HG03575 (cell line): ENCODE results near the gene PAIP1.
"Not testable (repeated sequence)": the region's sequence is repeated elsewhere in the genome, so short reads cannot be mapped to it uniquely, and the experiment has no call there.

ENCODE experiments used
- ATAC-seq: cut with Tn5 transposase; IDR thresholded peaks from one replicate; pipeline ENCODE4 v1.9.1; 2021; ENCODE audit not compliant: unreplicated experiment, insufficient number of reproducible peaks, low FRiP score; ENCODE audit errors: extremely low read depth

PAIP1 gene

DNA sequence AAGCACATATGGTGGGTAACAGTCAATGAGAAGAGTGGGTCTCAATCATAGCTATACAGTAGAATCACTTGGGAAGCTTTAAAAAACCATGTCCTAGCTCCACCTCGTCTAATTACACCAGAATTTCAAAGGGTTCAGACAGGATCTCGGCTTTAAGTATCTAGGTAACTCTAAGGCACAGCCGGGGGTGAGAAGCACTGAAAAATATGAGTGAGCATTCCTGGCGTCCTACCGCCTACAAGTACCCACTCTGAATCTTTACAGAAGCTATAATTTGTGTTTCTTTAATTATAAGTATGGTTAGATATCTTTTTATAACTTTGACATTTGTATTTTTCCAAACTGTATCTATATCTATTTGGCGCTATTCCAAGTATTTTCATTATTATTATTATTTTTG lies 16.1 kb downstream of the PAIP1 start:
- ATAC-seq: no peak

DNA sequence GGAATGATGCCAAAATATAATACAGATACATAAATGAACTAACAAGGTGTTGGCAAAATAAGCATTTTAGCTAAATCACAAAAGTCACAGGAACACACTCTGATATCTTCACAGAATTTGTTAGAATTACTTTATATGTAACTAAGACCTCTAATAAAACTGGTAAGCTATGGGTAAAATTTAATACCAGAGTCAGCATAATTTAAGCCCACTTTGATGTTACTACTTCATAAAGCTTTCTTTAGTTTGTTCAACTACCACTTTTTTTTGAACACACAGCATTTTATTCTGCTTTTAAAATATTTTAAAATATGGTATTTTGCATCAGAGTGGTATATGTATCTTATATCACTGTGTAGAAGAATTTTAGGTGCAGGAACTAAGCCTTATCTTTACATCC lies 19.9 kb downstream of the PAIP1 start:
- no peak for ATAC-seq

DNA sequence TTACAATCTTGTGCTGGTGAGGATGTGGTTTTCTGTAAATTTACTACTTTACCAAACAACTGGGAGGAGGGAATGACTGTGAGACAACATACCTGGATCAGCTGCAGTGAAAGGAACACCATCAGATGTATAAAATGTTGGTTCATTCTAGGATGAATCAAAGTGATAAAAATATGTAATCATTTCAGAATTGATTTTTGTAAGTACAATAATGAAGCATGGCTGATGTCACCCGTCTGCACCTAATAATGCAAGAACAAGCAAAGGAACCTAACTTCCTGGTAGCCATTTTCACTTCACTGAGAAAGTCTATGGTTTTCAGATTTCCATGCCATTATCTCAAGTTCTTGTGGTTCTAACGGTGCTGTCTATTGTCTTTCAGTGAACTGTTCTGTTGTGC lies 23.2 kb downstream of the PAIP1 start:
- no peak for ATAC-seq

DNA sequence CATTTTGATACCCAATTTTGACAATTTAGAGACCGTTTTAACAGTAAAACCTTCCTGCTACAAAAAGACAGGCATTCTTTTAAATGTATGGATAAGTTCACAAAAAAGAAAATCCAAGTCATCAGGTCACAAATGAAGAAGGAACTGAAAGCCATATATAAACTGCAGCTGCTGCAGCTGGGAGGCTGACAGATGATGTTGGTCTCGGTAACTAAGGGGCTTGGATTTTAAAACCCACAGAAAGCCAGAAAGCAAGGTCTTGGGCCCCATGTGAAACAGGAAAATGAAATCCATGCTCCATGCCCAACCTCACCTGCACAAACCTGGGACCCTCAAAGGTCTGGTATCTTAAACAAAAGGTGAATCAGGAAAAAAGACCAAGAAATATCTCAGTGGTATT lies 26.2 kb downstream of the PAIP1 start:
- no peak for ATAC-seq

DNA sequence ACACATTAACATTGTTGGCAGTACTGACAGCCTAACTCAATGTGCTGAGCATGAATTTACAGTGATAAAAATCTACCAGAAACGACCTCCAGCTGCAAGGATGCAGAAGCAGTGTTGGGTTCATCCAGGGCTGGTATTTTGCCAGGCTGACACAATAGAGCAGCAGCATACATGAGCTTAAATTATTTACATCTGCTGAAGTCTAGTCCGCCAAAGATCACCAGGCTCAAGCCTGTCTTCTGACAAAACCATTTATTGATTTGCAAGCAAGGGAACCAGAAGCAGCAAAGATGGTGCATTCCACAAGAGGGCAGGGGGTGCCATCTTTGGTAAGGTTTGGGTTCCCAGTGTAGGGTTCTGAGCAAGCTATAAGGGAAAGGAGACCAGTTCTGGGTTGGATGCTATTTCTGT lies 33.2 kb downstream of the PAIP1 start:
- ATAC-seq: no peak

DNA sequence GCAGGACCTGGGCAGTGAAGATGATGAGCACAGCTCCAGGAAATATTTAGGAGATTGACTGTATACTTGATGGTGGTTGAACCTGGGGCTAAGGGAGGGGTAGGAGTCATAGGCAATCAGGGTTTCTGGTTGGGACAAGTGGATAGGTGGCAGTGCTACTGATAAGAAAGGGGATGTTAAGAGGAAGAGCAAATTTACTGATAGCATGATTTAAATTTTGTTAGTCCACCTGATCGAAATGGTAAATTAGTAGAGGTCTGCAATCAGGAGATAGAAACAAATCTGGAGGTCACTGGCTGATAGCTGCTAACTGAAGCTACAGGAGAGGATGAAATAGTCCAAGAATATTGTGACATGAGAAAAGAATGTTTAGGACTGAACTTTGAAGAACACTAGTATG lies 36.3 kb downstream of the PAIP1 start:
- no peak for ATAC-seq

DNA sequence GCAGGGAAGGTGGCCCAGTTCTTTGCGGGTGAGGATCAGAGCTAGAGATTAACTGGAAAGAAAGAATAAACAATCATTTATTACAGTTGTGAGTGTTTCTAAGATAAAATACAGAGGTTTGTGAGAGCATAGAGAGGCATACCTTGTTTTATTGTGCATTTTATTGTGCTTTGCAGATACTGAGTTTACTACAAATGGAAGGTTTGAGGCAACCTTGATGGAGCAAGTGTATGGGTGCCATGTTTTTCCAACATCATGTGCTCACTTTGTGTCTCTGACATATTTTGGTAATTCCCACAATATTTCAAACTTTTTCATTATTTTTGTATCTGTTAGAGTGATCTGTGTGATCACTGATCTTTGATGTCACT lies 41.2 kb downstream of the PAIP1 start:
- ATAC-seq: no peak

DNA sequence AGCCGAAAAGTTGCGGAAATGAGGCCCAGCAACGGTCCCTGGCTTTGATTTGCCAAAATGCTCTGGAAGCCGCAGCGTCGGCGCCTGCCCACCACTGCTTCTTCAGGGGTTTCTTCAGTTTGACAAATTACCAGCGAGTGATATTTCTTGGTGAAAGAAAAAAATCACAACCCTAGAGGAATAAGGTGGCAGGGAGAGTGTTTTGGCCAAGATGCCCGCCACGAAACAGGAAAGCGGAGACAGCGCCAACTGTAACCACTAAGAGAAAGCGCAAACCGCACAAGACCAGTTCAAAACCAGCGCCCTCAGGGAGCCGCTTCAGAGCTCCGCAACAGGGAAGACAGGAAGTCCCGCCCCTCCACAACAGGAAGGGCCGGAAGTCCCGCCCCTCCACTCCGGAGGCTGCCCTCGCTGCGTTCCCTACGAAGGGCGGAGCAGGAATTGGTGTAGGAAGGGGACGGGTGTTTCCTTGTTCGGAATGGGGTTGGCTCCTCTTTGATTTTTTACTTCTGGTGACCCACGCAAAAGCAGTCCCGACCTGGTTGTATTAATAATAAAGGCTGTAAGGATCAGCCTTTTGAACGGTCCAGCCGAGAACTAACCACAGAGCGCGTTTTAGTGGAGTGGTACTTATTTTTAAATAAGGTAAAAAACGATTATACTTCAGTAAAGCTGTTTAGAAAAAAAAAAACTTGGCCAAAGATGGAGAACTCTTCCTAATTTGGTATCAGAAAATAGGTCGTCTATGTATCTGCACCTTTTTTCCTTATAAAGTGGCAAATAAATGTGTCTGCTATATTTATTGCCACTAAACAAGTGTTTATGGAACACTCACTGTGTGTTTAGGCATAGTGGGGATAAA lies 41.8 kb downstream of the PAIP1 start, which contains the start of gene C5orf34:
Gene C5orf34 (minus strand): TSS at position 333 of the 862 bp plus-strand sequence. CDS start 5,809 bp downstream, outside the sequence.
- peak; percentile 92 for ATAC-seq

DNA sequence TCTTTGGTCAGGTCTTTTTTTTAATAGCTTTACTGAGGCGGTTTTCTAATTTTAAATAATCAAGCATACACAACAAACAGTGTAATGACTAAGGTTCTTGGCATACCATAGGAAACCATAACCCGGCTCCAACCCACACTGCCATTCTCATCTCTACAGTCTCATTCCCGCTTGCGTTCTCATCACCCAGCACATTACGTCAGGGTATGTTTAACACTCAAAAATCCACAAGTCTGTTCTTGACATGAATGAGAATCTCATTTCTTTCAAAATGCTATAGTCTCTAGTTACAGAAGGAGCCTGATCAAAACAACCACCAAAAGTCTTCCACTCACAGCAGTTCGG lies 42.4 kb downstream of the PAIP1 start:
- peak; percentile 11 for ATAC-seq

DNA sequence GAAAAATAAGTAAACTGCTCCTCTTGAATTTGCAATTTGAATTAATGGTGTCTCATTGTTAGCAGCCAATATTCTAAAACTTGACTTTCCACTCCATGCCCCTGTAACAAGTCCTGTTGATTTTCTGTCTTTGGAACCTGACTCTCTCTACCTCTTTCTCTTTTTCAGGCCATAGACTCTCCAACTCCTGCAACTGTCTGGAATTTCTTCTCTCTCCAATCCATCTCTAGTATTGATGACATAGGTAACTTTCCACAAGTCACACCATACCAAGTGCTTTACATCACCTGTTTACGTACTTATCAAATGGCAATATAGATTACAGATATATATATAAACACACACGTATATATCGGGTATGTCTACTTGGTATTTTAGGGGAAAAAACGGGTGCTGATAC lies 42.9 kb downstream of the PAIP1 start:
- ATAC-seq: no peak

DNA sequence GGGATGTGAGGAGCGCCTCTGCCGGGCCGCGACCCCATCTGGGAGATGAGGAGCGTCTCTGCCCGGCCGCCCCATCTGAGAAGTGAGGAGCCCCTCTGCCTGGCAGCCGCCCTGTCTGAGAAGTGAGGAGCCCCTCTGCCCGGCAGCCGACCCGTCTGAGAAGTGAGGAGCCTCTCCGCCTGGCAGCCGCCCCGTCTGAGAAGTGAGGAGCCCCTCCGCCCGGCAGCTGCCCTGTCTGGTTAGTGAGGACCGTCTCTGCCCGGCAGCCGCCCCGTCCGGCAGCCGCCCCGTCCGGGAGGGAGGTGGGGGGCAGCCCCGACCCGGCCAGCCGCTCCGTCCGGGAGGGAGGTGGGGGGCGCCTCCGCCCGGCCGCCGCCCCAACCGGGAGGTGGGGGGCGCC lies 45.8 kb downstream of the PAIP1 start:
- not testable (repeated sequence) for ATAC-seq

DNA sequence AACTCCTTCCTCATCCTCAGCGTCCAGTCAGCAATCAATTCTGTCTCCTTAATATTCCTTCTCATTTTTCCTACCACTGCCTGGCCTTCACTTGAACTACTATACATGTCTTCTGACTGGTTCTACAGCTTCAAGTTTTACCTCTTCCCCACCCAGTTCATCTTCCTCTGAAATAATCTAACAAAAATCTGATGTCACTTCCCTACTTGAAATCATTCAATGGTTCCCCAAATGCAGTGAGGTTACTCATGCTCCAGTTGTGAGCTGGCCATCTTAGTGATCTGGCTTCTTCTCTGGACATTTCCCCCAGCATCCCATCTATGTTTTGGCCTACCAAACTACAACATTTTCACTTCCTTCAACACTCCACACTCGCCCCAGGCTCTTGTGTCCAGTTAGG lies 58.3 kb downstream of the PAIP1 start:
- ATAC-seq: no peak

DNA sequence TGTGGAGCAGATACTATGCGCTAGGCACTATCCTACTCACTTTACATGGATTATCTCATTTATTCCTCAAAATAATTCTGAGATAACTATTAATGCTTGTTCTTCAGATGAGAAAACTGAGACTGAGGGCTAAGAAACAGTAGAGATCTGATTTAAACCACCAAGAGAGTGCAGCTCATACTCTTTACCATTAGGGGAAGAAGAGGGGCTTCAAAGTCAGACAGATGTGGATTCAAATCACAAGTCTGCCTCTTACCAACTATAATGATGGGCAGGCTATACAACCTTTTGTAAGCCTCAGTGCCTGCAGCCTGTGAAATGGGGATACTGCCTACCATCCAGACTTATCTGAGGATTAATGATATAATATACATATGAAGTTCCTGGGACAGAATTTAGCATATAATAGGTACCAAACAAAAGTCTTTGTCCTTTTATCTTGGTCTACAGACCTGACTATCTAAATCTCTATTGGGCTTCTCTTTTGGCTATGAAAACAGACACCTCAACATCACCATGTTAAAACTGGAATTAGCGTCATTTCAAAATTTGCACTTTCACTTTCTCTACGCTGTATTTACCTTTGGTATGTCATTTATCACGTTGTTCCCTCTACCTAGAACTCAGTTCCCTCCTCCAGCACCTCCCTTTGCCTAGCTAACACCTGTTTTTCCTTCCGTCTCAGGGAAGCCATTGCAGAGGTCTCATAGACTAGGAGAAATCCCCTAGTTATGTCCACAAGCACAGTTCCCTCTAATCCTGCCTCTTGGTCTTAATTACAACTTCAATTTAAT lies 59.4 kb downstream of the PAIP1 start:
- no peak for ATAC-seq

DNA sequence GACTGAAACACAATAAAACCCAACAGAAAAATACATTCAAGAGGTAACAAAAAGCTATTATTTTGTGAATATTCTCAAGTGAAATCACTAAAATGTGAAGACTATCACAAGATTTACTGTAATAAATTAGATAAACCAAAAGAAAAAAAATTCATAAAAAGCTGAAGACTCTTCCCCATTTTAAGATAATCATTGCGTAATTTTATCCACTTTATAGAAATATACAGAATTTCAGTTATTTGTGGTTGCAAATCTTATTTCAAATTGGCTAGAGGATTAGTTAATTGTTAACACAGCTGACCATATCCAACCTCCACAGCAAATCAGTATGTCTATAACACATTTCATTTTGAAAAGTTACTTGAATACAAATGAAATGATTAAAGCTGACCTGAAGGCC lies 65.6 kb downstream of the PAIP1 start:
- no peak for ATAC-seq

DNA sequence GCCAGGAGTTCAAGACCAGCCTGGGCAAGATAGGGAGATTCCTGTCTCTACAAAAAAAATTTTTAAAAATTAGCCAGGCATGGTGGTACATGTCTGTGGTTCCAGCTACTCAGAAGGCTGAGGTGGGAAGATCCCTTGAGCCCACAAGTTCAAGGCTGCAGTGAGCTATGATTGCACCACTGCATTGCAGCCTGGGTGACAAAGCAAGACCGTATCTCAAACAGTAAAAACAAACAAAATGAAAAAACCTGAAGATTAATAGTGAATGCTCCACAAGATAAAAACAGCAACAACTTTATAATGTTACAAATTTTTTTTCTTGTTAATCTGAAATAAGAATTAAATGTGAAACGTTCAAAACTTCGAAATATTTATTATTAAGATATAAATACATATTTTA lies 70.5 kb downstream of the PAIP1 start:
- no peak for ATAC-seq

DNA sequence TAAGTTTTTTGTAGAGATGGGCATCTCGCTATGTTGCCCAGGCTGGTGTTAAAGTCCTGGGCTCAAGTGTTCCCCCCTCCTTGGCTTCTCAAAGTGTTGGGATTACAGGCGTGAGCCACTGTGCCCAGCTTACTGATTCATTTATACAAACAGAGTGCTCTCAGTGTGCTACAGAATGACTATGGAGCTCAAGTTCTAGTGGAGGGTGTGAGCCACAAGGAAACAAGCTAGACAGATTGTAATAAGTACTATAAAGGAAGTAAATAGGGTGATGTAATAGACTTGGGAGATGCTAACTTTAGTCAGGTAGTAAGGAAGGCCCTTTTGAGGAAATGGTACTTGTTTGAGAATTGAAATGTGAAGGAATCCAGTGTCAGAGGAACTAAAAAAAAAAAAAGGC lies 71.5 kb downstream of the PAIP1 start:
- no peak for ATAC-seq

DNA sequence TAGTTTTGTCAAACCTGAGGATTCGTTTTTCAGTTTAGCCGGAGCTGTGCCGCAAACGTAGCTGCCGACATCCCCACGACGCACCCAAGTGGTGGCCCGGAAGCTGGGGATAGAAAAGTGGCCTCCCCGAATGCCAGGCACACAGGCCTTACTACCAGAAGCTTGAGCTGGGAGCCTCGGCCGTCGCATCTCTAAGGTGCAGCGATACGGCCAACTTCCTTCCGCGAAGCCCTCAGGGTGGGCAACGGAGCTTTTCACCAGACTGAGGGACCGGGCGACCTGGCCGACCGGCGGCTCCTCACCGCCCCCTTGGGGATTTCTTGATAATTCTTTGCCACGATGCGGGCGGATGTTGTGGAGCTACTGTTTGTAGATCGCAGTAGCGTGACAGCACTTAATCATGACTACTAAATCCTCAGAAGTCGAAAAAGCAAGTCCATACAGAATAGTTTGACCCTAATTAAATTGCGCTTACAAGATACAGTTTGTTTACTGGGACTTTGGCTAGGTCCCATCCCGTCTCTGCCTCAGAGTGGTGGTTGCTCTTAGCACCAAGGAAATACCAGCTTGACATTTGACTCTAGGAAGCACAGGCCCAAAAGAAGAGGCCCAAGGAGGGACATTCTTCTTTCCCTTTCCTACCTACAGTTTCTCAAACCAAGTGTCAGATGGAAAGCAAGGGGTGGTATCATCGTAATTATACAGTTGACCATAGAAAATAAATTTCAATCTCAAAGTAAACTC lies 72.6 kb downstream of the PAIP1 start:
- peak; percentile 33 for ATAC-seq

DNA sequence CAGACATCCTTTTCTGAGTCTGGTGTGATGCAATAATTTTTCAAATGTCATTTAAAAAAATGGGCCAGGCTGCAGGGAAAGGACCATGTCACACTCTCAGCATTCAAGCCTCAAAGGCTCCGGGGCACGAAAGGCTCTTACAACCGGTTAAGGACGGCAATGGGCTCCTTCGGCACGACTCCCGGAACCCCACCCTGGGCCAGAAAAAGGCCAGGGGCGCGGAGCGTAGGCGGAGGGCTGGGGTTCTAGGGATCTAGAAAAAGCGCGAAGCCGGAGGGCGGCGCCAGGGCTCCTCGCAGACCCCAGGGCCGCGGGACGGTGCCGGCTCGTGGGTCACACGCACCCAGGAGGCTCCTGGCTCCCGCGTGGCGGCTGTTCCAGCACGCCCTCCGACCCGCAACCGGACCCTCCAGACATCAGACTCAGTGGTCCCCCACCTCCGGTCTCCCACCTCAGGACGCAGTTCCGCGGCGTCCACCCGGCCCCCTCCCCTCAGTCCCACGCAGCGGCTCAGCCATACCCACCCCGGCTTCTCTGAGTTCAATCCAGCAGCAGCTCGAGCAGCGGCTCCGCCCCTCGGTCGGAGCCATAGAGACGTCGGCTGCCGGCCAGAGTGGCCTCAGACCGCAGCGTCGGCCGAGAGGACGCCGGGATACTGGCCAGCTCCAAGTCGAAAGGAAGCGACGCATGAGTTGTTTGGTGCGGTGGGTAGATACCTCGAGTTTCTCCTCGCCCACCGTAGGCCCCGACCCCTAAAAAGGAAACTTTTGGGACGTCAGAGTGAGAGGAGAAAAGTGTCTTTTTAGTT lies 73.4 kb downstream of the PAIP1 start, which contains the start of gene TMEM267:
Gene TMEM267 (minus strand): TSS at position 568 of the 808 bp plus-strand sequence. CDS start 29,896 bp downstream, outside the sequence.
- peak; percentile 37 for ATAC-seq
